HG02870 (cell line): ENCODE data around the gene PIGW.

ENCODE experiments used
- ATAC-seq: cut with Tn5 transposase; IDR thresholded peaks from one replicate; pipeline ENCODE4 v1.9.1; 2021; ENCODE audit warnings: mild to moderate bottlenecking, moderate library complexity; ENCODE audit not compliant: unreplicated experiment

PIGW gene

GRCh38 chr17:36545077-36545464 lies 10.3 kb downstream of the PIGW start:
- peak; percentile 21 for ATAC-seq

- ATAC-seq = peak; percentile 76
Observed at GRCh38 chr17:36545465-36546417, 11.0 kb downstream of the PIGW start.

- ATAC-seq = no peak
Observed at GRCh38 chr17:36546418-36547093, 11.8 kb downstream of the PIGW start.

GRCh38 chr17:36547776-36548175 lies 13.0 kb downstream of the PIGW start:
- ATAC-seq = no peak

GRCh38 chr17:36550491-36551417 lies 16.0 kb downstream of the PIGW start:
- no peak for ATAC-seq

- no peak for ATAC-seq
Observed at GRCh38 chr17:36553459-36553858, 18.7 kb downstream of the PIGW start.

- ATAC-seq = no peak
Observed at GRCh38 chr17:36566081-36566480, 31.3 kb downstream of the PIGW start.

GRCh38 chr17:36575028-36575427 lies 40.2 kb downstream of the PIGW start:
- no peak for ATAC-seq

GRCh38 chr17:36576793-36577192 lies 42.0 kb downstream of the PIGW start:
- ATAC-seq = no peak

- no peak for ATAC-seq
Observed at GRCh38 chr17:36578671-36579070, 43.9 kb downstream of the PIGW start.

- no peak for ATAC-seq
Observed at GRCh38 chr17:36583787-36584186, 49.0 kb downstream of the PIGW start.

- no peak for ATAC-seq
Observed at GRCh38 chr17:36586138-36586537, 51.4 kb downstream of the PIGW start.
